C4-2B (cell line): ENCODE results near the gene BFSP1.

Experiments used
- H3K27ac ChIP-seq: fragments of 450-650 bp; 2 replicates; pipeline ENCODE4 v1.5.1; 2017
- ZFX ChIP-seq: fragments of 450-650 bp; IDR thresholded peaks from 2 replicates; pipeline ENCODE4 v1.6.1; 2017
- TF ChIP-seq, protein P1 (sequence below): fragments of 450-650 bp; conservative IDR thresholded peaks from 2 replicates; pipeline ENCODE4 v1.5.1; 2017; ENCODE audit warnings: mild to moderate bottlenecking

The BFSP1 gene

DNA sequence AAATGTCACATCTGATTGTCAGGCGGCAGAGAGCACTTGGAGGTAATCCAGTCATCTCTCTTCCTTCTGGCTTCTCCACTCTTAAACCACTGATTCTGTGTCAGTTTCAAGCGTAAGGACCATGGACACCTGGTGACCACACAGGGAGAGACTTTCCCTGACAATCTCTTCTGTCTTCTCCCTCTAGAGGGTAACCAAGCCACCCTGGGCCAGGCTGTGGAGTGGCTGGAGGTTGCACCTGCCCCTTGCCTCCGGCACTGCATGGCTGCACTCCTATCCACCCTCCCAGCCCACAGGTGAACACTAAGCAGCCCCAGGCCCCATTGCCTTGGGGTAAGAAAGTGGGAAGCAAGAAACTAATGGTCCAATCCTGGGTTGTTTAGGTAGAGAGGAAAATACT, 78.7 kb downstream of the BFSP1 start:
- TF ChIP-seq, protein P1, sequence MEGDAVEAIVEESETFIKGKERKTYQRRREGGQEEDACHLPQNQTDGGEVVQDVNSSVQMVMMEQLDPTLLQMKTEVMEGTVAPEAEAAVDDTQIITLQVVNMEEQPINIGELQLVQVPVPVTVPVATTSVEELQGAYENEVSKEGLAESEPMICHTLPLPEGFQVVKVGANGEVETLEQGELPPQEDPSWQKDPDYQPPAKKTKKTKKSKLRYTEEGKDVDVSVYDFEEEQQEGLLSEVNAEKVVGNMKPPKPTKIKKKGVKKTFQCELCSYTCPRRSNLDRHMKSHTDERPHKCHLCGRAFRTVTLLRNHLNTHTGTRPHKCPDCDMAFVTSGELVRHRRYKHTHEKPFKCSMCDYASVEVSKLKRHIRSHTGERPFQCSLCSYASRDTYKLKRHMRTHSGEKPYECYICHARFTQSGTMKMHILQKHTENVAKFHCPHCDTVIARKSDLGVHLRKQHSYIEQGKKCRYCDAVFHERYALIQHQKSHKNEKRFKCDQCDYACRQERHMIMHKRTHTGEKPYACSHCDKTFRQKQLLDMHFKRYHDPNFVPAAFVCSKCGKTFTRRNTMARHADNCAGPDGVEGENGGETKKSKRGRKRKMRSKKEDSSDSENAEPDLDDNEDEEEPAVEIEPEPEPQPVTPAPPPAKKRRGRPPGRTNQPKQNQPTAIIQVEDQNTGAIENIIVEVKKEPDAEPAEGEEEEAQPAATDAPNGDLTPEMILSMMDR: no peak
- no peak for TF ChIP-seq ZFX
- H3K27ac ChIP-seq: no peak overlapping the region

DNA sequence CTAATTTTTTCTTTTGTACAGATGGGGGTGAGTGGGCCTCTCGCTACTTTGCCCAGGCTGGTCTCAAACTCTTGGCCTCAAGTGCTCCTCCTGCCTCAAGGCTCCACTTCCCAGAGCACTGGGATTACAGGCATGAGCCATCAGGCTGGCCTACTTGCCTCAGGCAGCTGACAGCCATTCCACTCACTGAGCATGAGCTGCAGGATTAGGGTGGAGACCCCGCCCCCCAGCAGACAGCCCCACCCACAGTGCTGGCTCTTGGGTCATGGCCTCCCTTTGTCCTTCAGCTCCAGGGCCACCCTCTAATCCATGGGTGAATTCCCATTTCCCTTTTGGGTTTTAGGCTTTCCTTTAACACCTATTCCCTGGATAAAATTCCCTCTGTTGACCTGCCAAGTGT, 82.1 kb downstream of the BFSP1 start:
- TF ChIP-seq, protein P1: no peak
- TF ChIP-seq ZFX: no peak
- no peak overlapping the region for H3K27ac ChIP-seq

DNA sequence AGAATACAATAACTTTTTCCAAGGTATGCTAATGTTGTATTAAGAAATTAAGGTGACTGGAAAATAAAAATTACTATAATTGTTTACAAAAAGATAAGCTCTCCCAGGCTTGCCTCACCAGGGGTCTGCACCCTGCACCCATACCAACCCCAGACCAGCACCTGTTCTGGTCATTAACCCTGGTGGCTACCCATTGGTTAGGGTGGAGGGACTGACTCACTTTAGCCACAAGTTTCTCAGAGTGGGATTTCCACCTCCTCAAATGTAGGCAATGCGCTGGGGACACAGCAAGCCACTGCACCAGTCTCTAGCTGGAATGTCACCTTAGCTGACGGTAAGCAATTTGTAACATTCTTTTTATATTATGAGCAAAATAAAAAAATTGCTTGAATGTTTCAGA, 83.1 kb downstream of the BFSP1 start:
- TF ChIP-seq, protein P1: no peak
- TF ChIP-seq ZFX: no peak
- H3K27ac ChIP-seq: no peak overlapping the region

DNA sequence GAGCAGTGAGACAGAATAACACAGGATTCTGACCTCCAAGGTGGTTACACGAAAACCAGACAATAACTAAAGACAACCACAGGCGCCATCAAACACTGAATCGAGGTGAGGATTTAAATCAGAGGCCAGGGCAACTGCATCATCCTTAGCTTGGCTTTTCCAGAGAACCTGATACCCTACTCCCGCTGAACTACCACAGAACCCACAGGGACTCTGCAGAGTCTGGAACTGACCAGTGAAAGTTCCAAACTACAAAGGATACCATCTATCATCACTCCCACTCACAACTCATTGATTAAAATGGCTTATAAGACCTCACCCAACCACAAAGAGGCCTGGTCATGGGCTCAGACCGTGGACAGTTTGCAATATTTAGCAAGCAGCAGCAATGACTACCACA, 85.0 kb downstream of the BFSP1 start:
- TF ChIP-seq ZFX: no peak
- TF ChIP-seq, protein P1: no peak
- H3K27ac ChIP-seq: no peak overlapping the region

DNA sequence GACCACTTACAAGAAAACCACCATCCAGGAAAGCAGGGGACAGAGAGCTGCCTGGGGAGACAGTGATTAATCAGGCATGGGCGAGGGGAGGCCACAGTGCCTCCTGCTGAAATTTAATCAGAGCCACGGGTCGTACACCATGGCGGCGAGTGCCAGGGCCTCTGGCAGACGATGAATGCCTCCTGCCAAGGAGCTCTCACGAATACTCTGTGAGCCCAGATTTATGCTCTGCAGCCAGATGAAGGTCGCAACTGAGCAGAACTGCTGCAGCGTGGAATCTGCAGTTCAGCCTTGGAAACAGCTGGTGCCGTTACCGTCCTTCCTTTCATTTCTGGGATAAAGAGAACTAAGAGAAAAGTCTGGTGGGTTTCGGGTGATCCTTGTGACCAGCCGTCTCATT, 85.6 kb downstream of the BFSP1 start:
- H3K27ac ChIP-seq: no peak overlapping the region
- no peak for TF ChIP-seq ZFX
- TF ChIP-seq, protein P1: no peak

DNA sequence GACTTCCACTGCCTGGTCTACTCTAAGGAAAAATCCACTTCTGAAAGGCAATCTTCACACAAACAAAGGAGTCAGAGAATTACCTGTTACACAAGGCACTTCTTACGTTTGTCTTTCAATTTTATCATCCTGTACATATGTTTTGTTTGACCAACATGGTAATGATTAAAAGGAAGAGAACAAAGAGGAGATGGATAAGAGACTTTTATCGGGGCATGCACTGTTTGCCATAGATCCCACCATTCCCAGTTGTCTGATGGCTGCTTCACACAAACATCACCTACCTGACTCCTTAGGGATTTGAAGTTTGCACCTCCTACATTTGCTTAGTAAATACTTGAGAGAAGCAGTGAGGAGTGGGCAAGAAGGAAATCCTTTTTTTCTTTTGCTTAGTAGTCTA, 87.1 kb downstream of the BFSP1 start:
- H3K27ac ChIP-seq: no peak overlapping the region

More for the DNA sequence above, 87.1 kb downstream of the BFSP1 start:
- no peak for TF ChIP-seq ZFX
- TF ChIP-seq, protein P1: no peak
